Fibroblast of the aortic adventitia (primary cell): ENCODE data around the gene CISTR. TPM values are rescaled to one million over a fixed set of nuclear protein-coding genes. Genes with fewer than 3 reads are reported as not detected.
"Not testable (repeated sequence)": the region's sequence is repeated elsewhere in the genome, so short reads cannot be mapped to it uniquely, and the experiment has no call there.

Experiments
- DNase-seq: peaks from one replicate; pipeline ENCODE4 v3.0.0-alpha.2; 2010; ENCODE audit warnings: low read depth
- H3K4me3 ChIP-seq: 2 replicates; pipeline ENCODE4 v1.5.1; 2011; ENCODE audit warnings: low read depth, mild to moderate bottlenecking, control low read depth, low read length, moderate library complexity
- CTCF ChIP-seq: IDR thresholded peaks from 2 replicates; pipeline ENCODE4 v1.5.1; 2011; ENCODE audit warnings: mild to moderate bottlenecking, low read length, control low read depth, inconsistent platforms; ENCODE audit not compliant: insufficient read depth
- total RNA-seq: library from RNA; depleted of rRNA; stranded (reverse); fragments of >200 nt; gene quantifications from 2 replicates; pipeline ENCODE4 v1.2.3, GENCODE V29; 2012; ENCODE audit warnings: low replicate concordance

CISTR gene
- total RNA-seq, 1 donor: not detected

GRCh38 chr12:53766881-53767280, 15.1 kb upstream of the CISTR start:
- H3K4me3 ChIP-seq: no peak overlapping the region
- peak; percentile 25 for DNase-seq
- no peak for TF ChIP-seq CTCF

- DNase-seq: no peak
- no peak for TF ChIP-seq CTCF
- no peak overlapping the region for H3K4me3 ChIP-seq
Measured at GRCh38 chr12:53765891-53766290, 14.1 kb upstream of the CISTR start.

- H3K4me3 ChIP-seq: no peak overlapping the region
- no peak for DNase-seq
- TF ChIP-seq CTCF: no peak
Measured at GRCh38 chr12:53764615-53765014, 12.8 kb upstream of the CISTR start.

DNA sequence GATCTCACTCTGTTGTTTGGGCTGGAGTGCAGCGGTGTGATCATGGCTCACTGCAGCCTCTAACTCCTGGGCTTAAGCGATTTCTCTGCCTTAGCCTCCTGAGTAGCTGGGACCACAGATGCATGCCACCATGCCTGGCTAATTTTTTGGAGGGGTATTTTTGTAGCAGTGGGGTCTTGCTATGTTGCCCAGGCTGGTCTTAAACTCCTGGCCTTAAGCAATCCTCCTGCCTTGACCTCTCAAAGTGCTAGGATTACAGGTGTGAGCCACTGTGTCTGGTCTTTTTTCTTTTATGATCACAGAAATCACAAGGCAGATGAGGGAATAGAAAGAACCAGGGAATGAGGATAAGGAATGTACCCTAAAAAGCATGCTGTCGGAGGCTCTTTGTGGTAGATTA, 11.0 kb upstream of the CISTR start:
- H3K4me3 ChIP-seq, DNase-seq: not testable (repeated sequence)

DNA sequence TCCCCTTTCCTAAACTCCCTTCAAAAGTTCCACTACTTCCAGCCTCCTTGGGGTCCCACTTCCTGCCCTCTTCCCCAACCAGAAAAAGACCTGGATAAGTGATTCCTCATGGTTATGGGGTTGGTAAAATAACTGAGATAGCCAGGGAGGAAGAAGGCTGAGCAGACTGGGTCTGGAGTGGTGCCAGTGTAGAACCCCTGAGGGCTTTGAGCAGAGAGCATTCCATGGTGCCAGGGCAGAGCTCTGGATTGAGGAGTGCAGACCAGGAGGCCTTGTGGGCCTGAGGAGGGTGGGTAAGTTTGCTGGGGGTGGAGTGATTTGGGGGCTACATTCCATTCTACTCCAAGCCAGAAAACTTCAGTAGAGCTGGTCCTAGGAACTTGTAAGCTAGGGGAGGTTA, 9.5 kb upstream of the CISTR start:
- no peak for DNase-seq
- no peak for TF ChIP-seq CTCF

DNA sequence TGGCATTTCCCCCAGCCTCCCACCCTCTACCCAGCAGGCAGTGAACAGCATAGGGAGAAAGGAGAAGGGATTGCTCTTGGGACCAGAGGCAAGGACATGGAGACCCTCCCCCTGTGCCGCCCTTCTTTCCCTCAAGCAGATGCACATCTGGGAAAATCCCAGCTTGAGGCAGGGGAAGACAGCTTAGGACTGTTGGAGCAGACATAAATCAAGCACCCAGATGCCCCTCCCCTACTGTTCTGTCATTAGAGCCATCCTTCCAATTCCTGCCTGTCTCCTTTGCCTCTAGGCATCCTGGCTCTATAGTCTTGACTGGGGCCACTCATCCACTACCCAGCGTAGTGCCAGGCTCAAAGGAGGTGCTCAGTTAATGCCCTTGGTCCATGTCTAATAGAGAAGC, 7.5 kb upstream of the CISTR start:
- H3K4me3 ChIP-seq: no peak overlapping the region
- no peak for TF ChIP-seq CTCF

More for the DNA sequence above, 9.5 kb upstream of the CISTR start:
- H3K4me3 ChIP-seq: no peak overlapping the region

DNA sequence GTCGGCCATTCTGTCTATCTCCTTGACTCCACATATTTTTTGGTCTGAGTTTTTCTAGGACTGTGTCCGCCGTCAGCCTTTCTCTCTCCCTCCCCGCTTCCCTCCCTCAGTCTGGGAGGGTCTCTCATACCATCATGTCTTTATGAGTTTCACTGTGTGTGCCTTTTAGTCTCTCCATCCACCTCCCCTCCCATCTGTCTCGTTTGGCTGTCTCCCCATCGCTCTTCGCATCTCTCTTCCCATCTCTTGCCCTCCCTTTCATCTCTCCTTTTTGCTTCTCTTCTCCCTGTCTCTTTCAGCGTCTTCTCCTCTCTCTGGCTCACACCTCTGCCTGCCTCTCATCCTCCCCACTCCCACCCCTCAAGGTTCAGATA, 6.9 kb upstream of the CISTR start:
- DNase-seq: no peak
- no peak overlapping the region for H3K4me3 ChIP-seq
- TF ChIP-seq CTCF: no peak

More for the DNA sequence above, 7.5 kb upstream of the CISTR start:
- no peak for DNase-seq
